HEK293 (cell line): ENCODE results near the gene SLC27A3.
A peak's percentile ranks its signal among the peaks of the same experiment; 100 is the strongest.

Experiments used
- KLF1 ChIP-seq: fragments of 450-650 bp; formaldehyde crosslinking; IDR thresholded peaks from 2 replicates; pipeline ENCODE4 v1.5.1; 2016; ENCODE audit warnings: missing biosample characterization, missing genetic modification characterization
- KLF7 ChIP-seq: fragments of 450-650 bp; formaldehyde crosslinking; IDR thresholded peaks from 2 replicates; pipeline ENCODE4 v1.5.1; 2016; ENCODE audit warnings: missing biosample characterization, missing genetic modification characterization, borderline replicate concordance
- KLF8 ChIP-seq: fragments of 450-650 bp; formaldehyde crosslinking; IDR thresholded peaks from 2 replicates; pipeline ENCODE4 v1.5.1; 2016; ENCODE audit warnings: missing biosample characterization, missing genetic modification characterization
- KLF9 ChIP-seq: fragments of 450-650 bp; formaldehyde crosslinking; IDR thresholded peaks from 2 replicates; pipeline ENCODE4 v1.5.1; 2016; ENCODE audit warnings: missing biosample characterization, missing genetic modification characterization, low read depth
- OSR2 ChIP-seq: fragments of 450-650 bp; formaldehyde crosslinking; IDR thresholded peaks from 2 replicates; pipeline ENCODE4 v1.5.1; 2016; ENCODE audit warnings: missing biosample characterization, missing genetic modification characterization
- PATZ1 ChIP-seq: fragments of 450-650 bp; formaldehyde crosslinking; IDR thresholded peaks from 2 replicates; pipeline ENCODE4 v1.5.1; 2016; ENCODE audit warnings: missing biosample characterization, missing genetic modification characterization
- SP2 ChIP-seq: fragments of 450-650 bp; formaldehyde crosslinking; IDR thresholded peaks from 2 replicates; pipeline ENCODE4 v1.5.1; 2016; ENCODE audit warnings: missing biosample characterization, missing genetic modification characterization
- SP7 ChIP-seq: fragments of 450-650 bp; formaldehyde crosslinking; IDR thresholded peaks from 2 replicates; pipeline ENCODE4 v1.5.1; 2016; ENCODE audit warnings: missing biosample characterization, missing genetic modification characterization
- ZBTB26 ChIP-seq: fragments of 450-650 bp; formaldehyde crosslinking; optimal IDR thresholded peaks from 2 replicates; pipeline ENCODE3; 2016; ENCODE audit warnings: missing biosample characterization, mild to moderate bottlenecking, missing genetic modification characterization
- ZBTB44 ChIP-seq: fragments of 450-650 bp; IDR thresholded peaks from 2 replicates; pipeline ENCODE4 v1.5.1; 2018; ENCODE audit warnings: missing biosample characterization, mild to moderate bottlenecking, missing genetic modification characterization
- ZEB2 ChIP-seq: fragments of 450-650 bp; formaldehyde crosslinking; IDR thresholded peaks from 2 replicates; pipeline ENCODE4 v1.5.1; 2016; ENCODE audit warnings: missing biosample characterization, missing genetic modification characterization
- ZFHX2 ChIP-seq: fragments of 450-650 bp; formaldehyde crosslinking; conservative IDR thresholded peaks from 2 replicates; pipeline ENCODE4 v1.5.1; 2016; ENCODE audit warnings: missing biosample characterization, missing genetic modification characterization
- ZNF133 ChIP-seq: fragments of 450-650 bp; formaldehyde crosslinking; IDR thresholded peaks from 2 replicates; pipeline ENCODE4 v1.5.1; 2016; ENCODE audit warnings: missing biosample characterization, missing genetic modification characterization
- ZNF211 ChIP-seq: fragments of 450-650 bp; formaldehyde crosslinking; IDR thresholded peaks from 2 replicates; pipeline ENCODE4 v1.5.1; 2016; ENCODE audit warnings: low read depth, missing biosample characterization, missing genetic modification characterization
- ZNF391 ChIP-seq: fragments of 450-650 bp; formaldehyde crosslinking; IDR thresholded peaks from 2 replicates; pipeline ENCODE4 v1.5.1; 2016; ENCODE audit warnings: low read depth, missing biosample characterization, missing genetic modification characterization, borderline replicate concordance
- ZNF404 ChIP-seq: fragments of 450-650 bp; formaldehyde crosslinking; IDR thresholded peaks from 2 replicates; pipeline ENCODE4 v1.5.1; 2017; ENCODE audit warnings: missing biosample characterization, missing genetic modification characterization
- ZNF521 ChIP-seq: fragments of 450-650 bp; formaldehyde crosslinking; IDR thresholded peaks from 2 replicates; pipeline ENCODE4 v1.5.1; 2017; ENCODE audit warnings: missing biosample characterization, mild to moderate bottlenecking, missing genetic modification characterization
- ZNF561 ChIP-seq: fragments of 450-650 bp; IDR thresholded peaks from 2 replicates; pipeline ENCODE4 v1.5.1; 2018; ENCODE audit warnings: missing biosample characterization, missing genetic modification characterization, borderline replicate concordance
- ZNF704 ChIP-seq: fragments of 450-650 bp; formaldehyde crosslinking; IDR thresholded peaks from 2 replicates; pipeline ENCODE4 v1.5.1; 2016; ENCODE audit warnings: missing biosample characterization, missing genetic modification characterization
- ZNF76 ChIP-seq: fragments of 450-650 bp; formaldehyde crosslinking; IDR thresholded peaks from 2 replicates; pipeline ENCODE4; 2016; ENCODE audit warnings: low read depth, missing biosample characterization, missing genetic modification characterization, borderline replicate concordance
- ZNF843 ChIP-seq: fragments of 450-650 bp; formaldehyde crosslinking; IDR thresholded peaks from 2 replicates; pipeline ENCODE4 v1.5.1; 2016; ENCODE audit warnings: missing biosample characterization, missing genetic modification characterization
- ZSCAN30 ChIP-seq: fragments of 450-650 bp; IDR thresholded peaks from 2 replicates; pipeline ENCODE4 v1.5.1; 2018; ENCODE audit warnings: missing biosample characterization, mild to moderate bottlenecking, missing genetic modification characterization, moderate library complexity
- ZSCAN4 ChIP-seq: fragments of 450-650 bp; formaldehyde crosslinking; IDR thresholded peaks from 2 replicates; pipeline ENCODE4 v1.5.1; 2017; ENCODE audit warnings: missing biosample characterization, missing genetic modification characterization
- TF ChIP-seq, protein P1 (sequence below): fragments of 450-650 bp; formaldehyde crosslinking; IDR thresholded peaks from 2 replicates; pipeline ENCODE4 v1.5.1; 2016; ENCODE audit warnings: missing biosample characterization, missing genetic modification characterization
- TF ChIP-seq, protein P2 (sequence below): fragments of 450-650 bp; formaldehyde crosslinking; IDR thresholded peaks from 2 replicates; pipeline ENCODE4 v1.5.1; 2016; ENCODE audit warnings: missing biosample characterization, missing genetic modification characterization
- TF ChIP-seq, protein P3 (sequence below): fragments of 450-650 bp; formaldehyde crosslinking; IDR thresholded peaks from 2 replicates; pipeline ENCODE4 v1.5.1; 2016; ENCODE audit warnings: missing biosample characterization, missing genetic modification characterization

The SLC27A3 gene

DNA sequence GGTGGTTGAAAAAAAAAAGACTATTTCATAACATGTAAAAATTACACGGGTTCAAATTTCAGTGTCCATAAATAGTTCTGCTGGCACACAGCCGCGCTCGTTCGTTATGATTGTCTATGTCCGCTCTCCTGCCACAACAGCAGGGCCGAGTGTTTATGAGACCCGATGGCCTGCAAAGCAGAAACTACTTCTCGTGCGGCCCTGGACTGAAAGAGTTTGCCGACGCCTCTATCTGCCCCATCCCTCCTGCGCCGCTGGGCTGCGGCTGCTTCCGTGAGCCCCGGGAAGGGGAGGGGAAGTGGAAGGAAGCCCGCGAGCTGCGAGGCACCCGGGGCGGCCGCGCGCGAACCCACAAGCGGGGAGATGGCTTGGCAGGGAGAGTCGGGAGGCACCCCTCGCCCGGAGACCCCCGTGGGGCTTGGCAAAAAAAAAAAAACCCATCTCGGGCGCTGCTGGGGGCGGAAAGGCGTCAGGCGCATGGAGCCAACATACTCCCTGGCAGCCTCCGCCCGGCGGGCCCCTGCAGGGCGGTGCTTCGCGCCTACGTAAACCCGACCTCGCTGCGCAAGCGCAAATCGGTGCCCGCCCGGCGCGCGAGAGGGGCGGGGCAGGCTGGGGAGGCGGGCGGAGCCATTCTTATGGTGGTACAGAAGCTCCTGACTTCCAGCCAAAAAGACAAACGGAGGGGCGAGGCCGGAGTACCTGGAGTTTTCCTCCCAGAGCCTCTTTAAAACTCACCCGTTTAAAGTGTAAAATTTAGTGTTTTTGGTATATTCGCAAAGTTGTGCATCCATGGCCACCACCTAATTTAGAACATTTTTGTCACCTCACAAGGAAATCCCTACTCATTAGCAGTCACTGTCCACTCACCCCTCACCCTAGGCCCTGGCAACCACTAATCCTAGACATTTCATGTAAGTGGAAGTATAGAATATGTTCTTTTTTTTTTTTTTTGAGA lies 8.3 kb downstream of the SLC27A3 start (continued):
- TF ChIP-seq PATZ1 (peak; percentile 97), ZNF76 (tag by site-specific recombination) (peak; percentile 57; the same call in 1 of the 2 replicates), OSR2 (tag by site-specific recombination) (no peak), ZNF391 (peak; percentile 33; the same call in 1 of the 2 replicates), ZNF211 (tag by site-specific recombination) (no peak), ZNF521 (tag by site-specific recombination) (no peak), KLF9 (tag by site-specific recombination) (peak; percentile 83), ZBTB44 (tag by site-specific recombination) (0 out of 2 replicates have a peak, but pooled peaks have one; percentile 40), KLF8 (tag by site-specific recombination) (peak; percentile 97), ZSCAN30 (tag by site-specific recombination) (0 out of 2 replicates have a peak, but pooled peaks have one; percentile 60), ZSCAN4 (tag by site-specific recombination) (no peak), ZNF404 (tag by site-specific recombination) (no peak), ZNF704 (tag by site-specific recombination) (no peak), ZNF843 (tag by site-specific recombination) (peak; percentile 34; the same call in 1 of the 2 replicates), ZEB2 (tag by site-specific recombination) (peak; percentile 90), KLF1 (tag by site-specific recombination) (peak; percentile 85), SP7 (tag by site-specific recombination) (peak; percentile 82), ZBTB26 (tag by site-specific recombination) (peak; percentile 73), KLF7 (tag by site-specific recombination) (peak; percentile 85; the same call in 1 of the 2 replicates), SP2 (tag by site-specific recombination) (peak; percentile 87), ZFHX2 (tag by site-specific recombination) (peak; percentile 90), ZNF561 (tag by site-specific recombination) (peak; percentile 84), ZNF133 (tag by site-specific recombination) (no peak)
- TF ChIP-seq, protein P1, sequence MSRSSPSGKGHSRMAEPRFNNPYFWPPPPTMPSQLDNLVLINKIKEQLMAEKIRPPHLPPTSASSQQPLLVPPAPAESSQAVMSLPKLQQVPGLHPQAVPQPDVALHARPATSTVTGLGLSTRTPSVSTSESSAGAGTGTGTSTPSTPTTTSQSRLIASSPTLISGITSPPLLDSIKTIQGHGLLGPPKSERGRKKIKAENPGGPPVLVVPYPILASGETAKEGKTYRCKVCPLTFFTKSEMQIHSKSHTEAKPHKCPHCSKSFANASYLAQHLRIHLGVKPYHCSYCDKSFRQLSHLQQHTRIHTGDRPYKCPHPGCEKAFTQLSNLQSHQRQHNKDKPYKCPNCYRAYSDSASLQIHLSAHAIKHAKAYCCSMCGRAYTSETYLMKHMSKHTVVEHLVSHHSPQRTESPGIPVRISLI (tag by site-specific recombination): 0 out of 2 replicates have a peak, but pooled peaks have one; percentile 31
- TF ChIP-seq, protein P2, sequence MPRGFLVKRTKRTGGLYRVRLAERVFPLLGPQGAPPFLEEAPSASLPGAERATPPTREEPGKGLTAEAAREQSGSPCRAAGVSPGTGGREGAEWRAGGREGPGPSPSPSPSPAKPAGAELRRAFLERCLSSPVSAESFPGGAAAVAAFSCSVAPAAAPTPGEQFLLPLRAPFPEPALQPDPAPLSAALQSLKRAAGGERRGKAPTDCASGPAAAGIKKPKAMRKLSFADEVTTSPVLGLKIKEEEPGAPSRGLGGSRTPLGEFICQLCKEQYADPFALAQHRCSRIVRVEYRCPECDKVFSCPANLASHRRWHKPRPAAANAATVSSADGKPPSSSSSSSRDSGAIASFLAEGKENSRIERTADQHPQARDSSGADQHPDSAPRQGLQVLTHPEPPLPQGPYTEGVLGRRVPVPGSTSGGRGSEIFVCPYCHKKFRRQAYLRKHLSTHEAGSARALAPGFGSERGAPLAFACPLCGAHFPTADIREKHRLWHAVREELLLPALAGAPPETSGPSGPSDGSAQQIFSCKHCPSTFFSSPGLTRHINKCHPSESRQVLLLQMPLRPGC (tag by site-specific recombination): 0 out of 2 replicates have a peak, but pooled peaks have one; percentile 28
- TF ChIP-seq, protein P3, sequence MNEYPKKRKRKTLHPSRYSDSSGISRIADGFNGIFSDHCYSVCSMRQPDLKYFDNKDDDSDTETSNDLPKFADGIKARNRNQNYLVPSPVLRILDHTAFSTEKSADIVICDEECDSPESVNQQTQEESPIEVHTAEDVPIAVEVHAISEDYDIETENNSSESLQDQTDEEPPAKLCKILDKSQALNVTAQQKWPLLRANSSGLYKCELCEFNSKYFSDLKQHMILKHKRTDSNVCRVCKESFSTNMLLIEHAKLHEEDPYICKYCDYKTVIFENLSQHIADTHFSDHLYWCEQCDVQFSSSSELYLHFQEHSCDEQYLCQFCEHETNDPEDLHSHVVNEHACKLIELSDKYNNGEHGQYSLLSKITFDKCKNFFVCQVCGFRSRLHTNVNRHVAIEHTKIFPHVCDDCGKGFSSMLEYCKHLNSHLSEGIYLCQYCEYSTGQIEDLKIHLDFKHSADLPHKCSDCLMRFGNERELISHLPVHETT (tag by site-specific recombination): peak; percentile 28; the same call in 1 of the 2 replicates
